HEK293 (cell line): ENCODE measurements around the gene PODXL2.

Source experiments
- CTCF ChIP-seq: fragments of 450-650 bp; formaldehyde crosslinking; IDR thresholded peaks from 2 replicates; pipeline ENCODE4 v1.5.1; 2016; ENCODE audit warnings: missing biosample characterization, missing genetic modification characterization
- REST ChIP-seq: fragments of 450-650 bp; formaldehyde crosslinking; IDR thresholded peaks from 2 replicates; pipeline ENCODE4 v1.5.1; 2016; ENCODE audit warnings: missing biosample characterization, missing genetic modification characterization
- ZFP37 ChIP-seq: fragments of 450-650 bp; formaldehyde crosslinking; IDR thresholded peaks from 2 replicates; pipeline ENCODE4 v1.5.1; 2016; ENCODE audit warnings: missing biosample characterization, missing genetic modification characterization
- ZNF184 ChIP-seq: fragments of 450-650 bp; IDR thresholded peaks from 2 replicates; pipeline ENCODE4 v1.5.1; 2018; ENCODE audit warnings: missing biosample characterization, mild to moderate bottlenecking, missing genetic modification characterization
- ZNF274 ChIP-seq, 2 experiments: fragments of 200-500 bp in 1 of 2; fragments of 450-650 bp in 1 of 2; sonication (Bioruptor generic) in 1 of 2; formaldehyde crosslinking in 1 of 2; IDR thresholded peaks; 2 replicates each; pipeline versions ENCODE4 v1.5.1 to v1.6.1; 2014 to 2016; ENCODE audit warnings: borderline replicate concordance in 1 of 2, inconsistent platforms in 1 of 2, low read length in 1 of 2, missing biosample characterization in 1 of 2, missing genetic modification characterization in 1 of 2
- ZNF433 ChIP-seq: fragments of 450-650 bp; formaldehyde crosslinking; IDR thresholded peaks from 2 replicates; pipeline ENCODE4 v1.5.1; 2016; ENCODE audit warnings: missing biosample characterization, missing genetic modification characterization, low read depth
- ZNF529 ChIP-seq: fragments of 450-650 bp; formaldehyde crosslinking; IDR thresholded peaks from 2 replicates; pipeline ENCODE4 v1.5.1; 2017; ENCODE audit warnings: missing genetic modification characterization, missing biosample characterization; ENCODE audit not compliant: insufficient replicate concordance
- ZNF549 ChIP-seq: fragments of 450-650 bp; IDR thresholded peaks from 2 replicates; pipeline ENCODE4 v1.5.1; 2018; ENCODE audit warnings: missing biosample characterization, missing genetic modification characterization, mild to moderate bottlenecking, inconsistent platforms, moderate library complexity

GRCh38 chr3:127673191-127674100 lies 44.5 kb downstream of the PODXL2 start:
- TF ChIP-seq REST (tag by site-specific recombination) (no peak), ZNF529 (no peak), CTCF (tag by site-specific recombination) (no peak), ZFP37 (tag by site-specific recombination) (no peak), ZNF274 (IDR thresholded peaks at IDR 0.05; ENCODE audit: low read length) (no peak), ZNF274 (tag by site-specific recombination; IDR thresholded peaks at IDR 0.05; ENCODE audit: borderline replicate concordance) (no peak), ZNF549 (tag by site-specific recombination) (no peak), ZNF433 (tag by site-specific recombination) (no peak), ZNF184 (tag by site-specific recombination) (no peak)
